Right lobe of liver (tissue), 4 donors: ENCODE data around the gene ADGRF4.

Source experiments
- CTCF ChIP-seq, 4 donors: fragments of 200-600 bp in 3 of 4; fragments of 450-650 bp in 1 of 4; IDR thresholded peaks; one replicate each; pipeline versions ENCODE4 v1.5.1 to v1.8.0; 2016 to 2022; ENCODE audit warnings: antibody characterized with exemption in 4 of 4, mild to moderate bottlenecking in 2 of 4
- POLR2A ChIP-seq: fragments of 450-650 bp; IDR thresholded peaks from one replicate; pipeline ENCODE4 v1.6.1; 2017; ENCODE audit warnings: antibody characterized with exemption, mild to moderate bottlenecking
- donor health status: DM: no; HTN: no; CAD: no.
- donor health status: DM: no; HTN: no; CAD: no.
- donor health status: DM: no; HTN: yes; CAD: no.

- TF ChIP-seq POLR2A = no peak
- TF ChIP-seq CTCF (IDR thresholded peaks at IDR 0.05) = no peak
These were observed 7.6 kb upstream of the ADGRF4 start for GRCh38 chr6:47690791-47691190.
